Erythroblast (primary cell): ENCODE data around the gene GALNT18.

Experiments
- GATA1 ChIP-seq: IDR thresholded peaks from 2 replicates; pipeline ENCODE4 v1.6.1; 2011; ENCODE audit warnings: low read depth, mild to moderate bottlenecking, control low read depth, low read length, moderate library complexity
- POLR2A ChIP-seq: IDR thresholded peaks from 2 replicates; pipeline ENCODE4 v1.6.1; 2011; ENCODE audit warnings: mild to moderate bottlenecking, low read length

DNA sequence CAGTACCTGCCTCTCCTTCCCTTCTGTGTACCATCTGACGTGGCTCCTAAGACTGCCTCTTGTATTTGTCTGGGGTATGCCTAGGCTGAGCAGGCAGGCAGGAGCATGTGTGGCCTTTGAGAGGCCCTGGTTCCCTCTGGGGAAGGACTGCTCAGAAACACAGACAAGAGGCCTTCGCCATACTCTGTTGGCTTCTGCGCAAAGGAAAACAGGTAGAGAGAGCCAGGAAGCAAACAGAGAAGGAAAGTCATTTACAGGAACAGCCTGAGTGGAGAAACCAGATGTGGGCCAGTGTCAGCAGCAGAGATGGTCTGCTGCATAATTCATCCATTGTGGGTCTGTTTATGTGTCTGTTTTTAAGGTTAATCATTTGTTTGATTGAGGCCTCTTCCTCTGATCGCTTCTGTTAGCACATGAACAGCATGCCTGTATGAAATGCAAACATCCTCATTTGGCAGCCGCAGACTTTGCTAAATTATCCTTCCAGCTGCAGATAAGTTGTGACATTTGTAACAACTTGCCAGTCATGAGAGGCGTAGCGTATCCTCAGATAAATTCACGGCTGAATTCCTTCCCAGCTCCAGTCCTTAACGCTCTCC is 119.4 kb downstream of the GALNT18 start:
- TF ChIP-seq POLR2A: no peak
- no peak for TF ChIP-seq GATA1
